ENCODE results near the gene KIF2C. TPM values are rescaled to one million over a fixed set of nuclear protein-coding genes. Genes with fewer than 3 reads are reported as not detected.
A peak's percentile ranks its signal among the peaks of the same experiment; 100 is the strongest.

Gene KIF2C
- total RNA-seq, 2 experiments from 2014 or later = 92.6 to 95.0 TPM

GRCh38 chr1:44707959-44708831 lies 31.4 kb upstream of the KIF2C start:
- CTCF ChIA-PET = interaction anchor here (0.9 to 1.9 kb wide), 7 partner anchors 10 to 55 kb away, joined by 3 to 17 read pairs (median 4); partner anchors contain the start of gene RNU5D-1
- intact Hi-C loops (cut with micrococcal nuclease) = no loop called here
- ATAC-seq = peak; percentile 79
- Mint-ChIP-seq H3K9me3 (no peaks in the 10 kb centered on the region), H3K27ac (peak overlapping the region; percentile 40), H3K36me3 (ENCODE audit: low read depth) (no peaks in the 10 kb centered on the region), H3K4me1 (ENCODE audit: low read depth) (peaks cover 13% of the 10 kb centered on the region), H3K27me3 (no peaks in the 10 kb centered on the region), H3K4me3 (peak overlapping the region; percentile 42)
- peak; percentile 87 for TF ChIP-seq CTCF (IDR thresholded peaks at IDR 0.05)
- DNase-seq = peak; percentile 18
- POLR2A ChIA-PET = interaction anchor here (0.7 to 8.6 kb wide), 4 partner anchors 10 to 23 kb away, joined by 3 to 77 read pairs (median 4); partner anchors contain the start of gene RNU5D-1

- intact Hi-C loops (cut with micrococcal nuclease) = no loop called here
- Mint-ChIP-seq H3K27ac (no peak overlapping the region), H3K4me1 (ENCODE audit: low read depth) (peaks cover 39% of the 10 kb centered on the region), H3K27me3 (no peaks in the 10 kb centered on the region), H3K36me3 (ENCODE audit: low read depth) (no peaks in the 10 kb centered on the region), H3K9me3 (no peaks in the 10 kb centered on the region), H3K4me3 (no peak overlapping the region)
- POLR2A ChIA-PET = interaction anchor here (1.1 to 3.7 kb wide), 4 partner anchors 8 to 257 kb away, joined by 3 to 35 read pairs (median 13); partner anchors contain the start of gene RNU5D-1
- TF ChIP-seq CTCF (IDR thresholded peaks at IDR 0.05) = no peak
- no peak for DNase-seq
- no peak for ATAC-seq
- CTCF ChIA-PET = interaction anchor here (1.5 to 3.2 kb wide), 3 partner anchors 16 to 62 kb away, joined by 4 to 20 read pairs (median 11); no protein-coding TSS in a partner anchor
These were observed 26.3 kb upstream of the KIF2C start for GRCh38 chr1:44713321-44713781.

- no peak for TF ChIP-seq CTCF (IDR thresholded peaks at IDR 0.05)
- no peak for DNase-seq
- Mint-ChIP-seq H3K4me1 (ENCODE audit: low read depth) (peaks cover 40% of the 10 kb centered on the region), H3K36me3 (ENCODE audit: low read depth) (no peaks in the 10 kb centered on the region), H3K27me3 (no peaks in the 10 kb centered on the region), H3K4me3 (no peak overlapping the region), H3K27ac (peak overlapping the region; percentile 61), H3K9me3 (no peaks in the 10 kb centered on the region)
- ATAC-seq = no peak
- POLR2A ChIA-PET = interaction anchor here (0.6 to 11.1 kb wide), 4 partner anchors 8 to 320 kb away, joined by 3 to 553 read pairs (median 4); partner anchors contain the start of gene RNU5D-1
- intact Hi-C loops (cut with micrococcal nuclease) = no loop called here
- CTCF ChIA-PET = interaction anchor here (0.6 to 3.2 kb wide), 10 partner anchors 9 to 198 kb away, joined by 3 to 20 read pairs (median 4); no protein-coding TSS in a partner anchor
These were observed 25.1 kb upstream of the KIF2C start for GRCh38 chr1:44714532-44714931.

GRCh38 chr1:44714944-44715571 lies 24.6 kb upstream of the KIF2C start:
- no peaks in the 10 kb centered on the region for H3K36me3 Mint-ChIP-seq (ENCODE audit: low read depth)
- TF ChIP-seq CTCF (IDR thresholded peaks at IDR 0.05) = peak; percentile 99
- CTCF ChIA-PET = interaction anchor here (0.6 to 3.2 kb wide), 9 partner anchors 10 to 198 kb away, joined by 3 to 20 read pairs (median 4); no protein-coding TSS in a partner anchor
- peaks cover 44% of the 10 kb centered on the region for H3K4me1 Mint-ChIP-seq (ENCODE audit: low read depth)
- H3K9me3 Mint-ChIP-seq = no peaks in the 10 kb centered on the region
- DNase-seq = peak; percentile 79
- POLR2A ChIA-PET = interaction anchor here (0.6 to 11.1 kb wide), 6 partner anchors 9 to 259 kb away, joined by 3 to 553 read pairs (median 4); partner anchors contain the start of gene RNU5D-1
- H3K27me3 Mint-ChIP-seq = no peaks in the 10 kb centered on the region
- H3K4me3 Mint-ChIP-seq = peak overlapping the region; percentile 48
- intact Hi-C loops (cut with micrococcal nuclease) = no loop called here
- ATAC-seq = peak; percentile 90
- peak overlapping the region; percentile 61 for H3K27ac Mint-ChIP-seq

Data from activated CD8-positive, alpha-beta T cell treated with anti-CD3 and anti-CD28 coated beads for 36 hours (primary cell).